Mesendoderm (in vitro differentiated cells): ENCODE results near the gene CPA4.

ENCODE experiments used
- DNase-seq: peaks from one replicate; pipeline ENCODE4 v3.0.0; 2013
- H2AK5ac ChIP-seq: 2 replicates; pipeline ENCODE4 v1.6.1; 2013; ENCODE audit warnings: low read length, inconsistent platforms
- H2BK120ac ChIP-seq: 2 replicates; pipeline ENCODE4 v1.6.1; 2013; ENCODE audit warnings: low read depth, mild to moderate bottlenecking, low read length, moderate library complexity, mixed read lengths
- H2BK15ac ChIP-seq: replicated peaks from 2 replicates; pipeline ENCODE4 v1.6.1; 2013; ENCODE audit warnings: low read depth, mild to moderate bottlenecking, moderate library complexity
- H2BK5ac ChIP-seq: 2 replicates; pipeline ENCODE4 v1.6.1; 2013; ENCODE audit warnings: low read length, inconsistent platforms
- H3K18ac ChIP-seq: 2 replicates; pipeline ENCODE4 v1.6.1; 2013; ENCODE audit warnings: mild to moderate bottlenecking, low read length, mixed read lengths
- H3K23ac ChIP-seq: one replicate; pipeline ENCODE4 v1.6.1; 2013; ENCODE audit warnings: low read length
- H3K27ac ChIP-seq: 2 replicates; pipeline ENCODE4 v1.5.1; 2013; ENCODE audit warnings: low read depth, mild to moderate bottlenecking, inconsistent platforms, low read length, moderate library complexity
- H3K27me3 ChIP-seq: 2 replicates; pipeline ENCODE4 v1.6.1; 2013; ENCODE audit warnings: low read length, control low read depth, mild to moderate bottlenecking, inconsistent platforms; ENCODE audit not compliant: insufficient read depth, poor library complexity
- H3K36me3 ChIP-seq: 2 replicates; pipeline ENCODE4 v1.6.1; 2013; ENCODE audit warnings: low read length, inconsistent platforms; ENCODE audit not compliant: control insufficient read depth, insufficient read depth
- H3K4ac ChIP-seq: one replicate; pipeline ENCODE4 v1.6.1; 2013; ENCODE audit warnings: low read depth, mild to moderate bottlenecking, low read length, moderate library complexity
- H3K4me1 ChIP-seq: 2 replicates; pipeline ENCODE4 v1.6.1; 2013; ENCODE audit warnings: low read depth, low read length, inconsistent platforms; ENCODE audit not compliant: control insufficient read depth
- H3K4me2 ChIP-seq: 2 replicates; pipeline ENCODE4 v1.6.1; 2013; ENCODE audit warnings: low read length
- H3K4me3 ChIP-seq: 2 replicates; pipeline ENCODE4 v1.5.1; 2013; ENCODE audit warnings: mild to moderate bottlenecking, low read length
- H3K56ac ChIP-seq: one replicate; pipeline ENCODE4 v1.6.1; 2013; ENCODE audit warnings: low read length
- H3K79me1 ChIP-seq: 2 replicates; pipeline ENCODE4 v1.6.1; 2013; ENCODE audit warnings: low read length, inconsistent platforms
- H3K79me2 ChIP-seq: 2 replicates; pipeline ENCODE4 v1.6.1; 2013; ENCODE audit warnings: mild to moderate bottlenecking, low read length; ENCODE audit not compliant: control insufficient read depth, insufficient read depth
- H3K9ac ChIP-seq: 2 replicates; pipeline ENCODE4 v1.6.1; 2013; ENCODE audit warnings: low read length, inconsistent platforms
- H4K5ac ChIP-seq: one replicate; pipeline ENCODE4 v1.6.1; 2013; ENCODE audit warnings: low read length
- H4K8ac ChIP-seq: one replicate; pipeline ENCODE4 v1.6.1; 2013; ENCODE audit warnings: low read depth, mild to moderate bottlenecking, control low read depth, low read length, moderate library complexity
- WGBS: extraction: QIAGEN DNeasy Blood & Tissue Kit; methylation state at CpG from one replicate; pipeline ENCODE4 v1.1.7; 2013; ENCODE audit warnings: low lambda C conversion rate, missing lambda C conversion rate; ENCODE audit not compliant: insufficient coverage; ENCODE audit errors: extremely low coverage; 5-methylcytosine and 5-hydroxymethylcytosine counted together

The CPA4 gene

DNA sequence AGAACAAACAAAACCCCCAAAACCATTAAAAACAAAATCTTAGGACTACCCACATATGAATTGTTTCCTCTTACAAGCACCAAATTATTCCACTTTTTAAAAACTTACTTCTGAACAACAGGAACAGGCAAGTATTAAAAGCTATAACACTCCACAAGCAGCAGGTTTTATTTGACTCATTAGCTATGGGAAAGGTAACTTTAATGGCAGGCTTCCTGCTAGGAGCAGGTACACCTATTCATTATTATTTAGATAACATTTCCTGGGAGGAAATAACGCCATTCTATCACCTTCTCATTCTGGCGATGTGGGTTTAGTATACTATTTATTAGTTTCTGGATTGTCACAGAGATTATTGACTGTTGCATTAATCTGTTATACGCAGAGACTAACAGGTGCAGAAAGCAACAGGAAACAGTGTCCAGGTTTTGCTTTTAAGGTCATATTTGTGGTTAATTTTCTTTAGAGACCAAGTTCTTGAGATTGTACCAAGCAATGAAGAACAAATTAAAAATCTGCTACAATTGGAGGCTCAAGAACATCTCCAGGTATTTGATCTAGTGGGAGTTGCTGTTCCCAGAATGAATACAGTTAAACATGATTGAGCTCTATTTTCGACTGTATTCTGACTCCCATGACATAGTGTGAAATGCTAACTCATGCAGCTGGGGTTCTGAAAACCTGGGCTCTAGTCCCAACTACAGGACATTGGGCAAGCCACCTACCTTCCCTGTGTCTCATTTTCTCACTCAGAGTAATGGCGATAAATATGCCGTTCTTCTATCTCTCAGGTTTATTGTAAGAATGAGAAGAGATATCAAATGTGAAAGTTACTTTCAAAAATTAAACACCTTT is 24.3 kb upstream of the CPA4 start:
- WGBS: no CpG with 5 or more reads among the region's 6 CpGs
- H3K4me3 ChIP-seq: no peak overlapping the region
- H4K8ac ChIP-seq: no peak overlapping the region
- H3K36me3 ChIP-seq: no peaks in the 10 kb centered on the region
- no peak overlapping the region for H2BK15ac ChIP-seq
- no peak for DNase-seq
- H3K27me3 ChIP-seq: no peaks in the 10 kb centered on the region
- H3K79me1 ChIP-seq: no peaks in the 10 kb centered on the region
- no peak overlapping the region for H4K5ac ChIP-seq
- no peak overlapping the region for H3K23ac ChIP-seq
- no peak overlapping the region for H3K56ac ChIP-seq
- peaks cover 9% of the 10 kb centered on the region for H3K4me1 ChIP-seq
- no peak overlapping the region for H2AK5ac ChIP-seq
- H2BK120ac ChIP-seq: no peak overlapping the region
- H3K4ac ChIP-seq: no peak overlapping the region
- H3K27ac ChIP-seq: no peak overlapping the region
- H3K9ac ChIP-seq: no peak overlapping the region
- no peaks in the 10 kb centered on the region for H3K79me2 ChIP-seq
- no peak overlapping the region for H2BK5ac ChIP-seq
- no peak overlapping the region for H3K18ac ChIP-seq
- H3K4me2 ChIP-seq: no peak overlapping the region

DNA sequence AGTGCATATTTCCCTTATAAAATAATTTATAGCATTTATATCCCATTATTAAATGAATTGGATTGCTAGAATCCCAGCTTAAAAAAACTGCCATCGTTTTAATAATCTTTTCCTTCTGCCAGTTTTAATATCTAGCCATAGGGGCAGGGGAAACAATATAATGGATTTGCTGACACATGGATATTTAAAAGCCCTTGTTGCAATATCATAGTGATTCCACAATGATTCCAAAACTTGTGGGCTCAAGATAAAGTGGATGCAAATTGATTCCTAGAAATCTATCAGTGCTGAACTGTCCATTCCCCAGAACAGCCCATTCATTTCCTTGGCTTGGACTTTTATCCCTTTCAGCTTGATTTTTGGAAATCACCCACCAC is 23.7 kb upstream of the CPA4 start:
- Histone ChIP-seq H3K4me2 (no peak overlapping the region), H2BK5ac (no peak overlapping the region), H2BK120ac (no peak overlapping the region), H2BK15ac (no peak overlapping the region), H3K79me2 (no peaks in the 10 kb centered on the region), H3K4ac (no peak overlapping the region), H3K27me3 (no peaks in the 10 kb centered on the region), H3K36me3 (no peaks in the 10 kb centered on the region), H2AK5ac (no peak overlapping the region), H3K56ac (no peak overlapping the region), H4K8ac (no peak overlapping the region), H3K9ac (no peak overlapping the region), H3K23ac (no peak overlapping the region), H3K79me1 (no peaks in the 10 kb centered on the region), H3K4me3 (no peak overlapping the region), H3K4me1 (peaks cover 11% of the 10 kb centered on the region), H3K27ac (no peak overlapping the region), H3K18ac (no peak overlapping the region), H4K5ac (no peak overlapping the region)
- no peak for DNase-seq
- no CpG with 5 or more reads among the region's 1 CpG for WGBS

DNA sequence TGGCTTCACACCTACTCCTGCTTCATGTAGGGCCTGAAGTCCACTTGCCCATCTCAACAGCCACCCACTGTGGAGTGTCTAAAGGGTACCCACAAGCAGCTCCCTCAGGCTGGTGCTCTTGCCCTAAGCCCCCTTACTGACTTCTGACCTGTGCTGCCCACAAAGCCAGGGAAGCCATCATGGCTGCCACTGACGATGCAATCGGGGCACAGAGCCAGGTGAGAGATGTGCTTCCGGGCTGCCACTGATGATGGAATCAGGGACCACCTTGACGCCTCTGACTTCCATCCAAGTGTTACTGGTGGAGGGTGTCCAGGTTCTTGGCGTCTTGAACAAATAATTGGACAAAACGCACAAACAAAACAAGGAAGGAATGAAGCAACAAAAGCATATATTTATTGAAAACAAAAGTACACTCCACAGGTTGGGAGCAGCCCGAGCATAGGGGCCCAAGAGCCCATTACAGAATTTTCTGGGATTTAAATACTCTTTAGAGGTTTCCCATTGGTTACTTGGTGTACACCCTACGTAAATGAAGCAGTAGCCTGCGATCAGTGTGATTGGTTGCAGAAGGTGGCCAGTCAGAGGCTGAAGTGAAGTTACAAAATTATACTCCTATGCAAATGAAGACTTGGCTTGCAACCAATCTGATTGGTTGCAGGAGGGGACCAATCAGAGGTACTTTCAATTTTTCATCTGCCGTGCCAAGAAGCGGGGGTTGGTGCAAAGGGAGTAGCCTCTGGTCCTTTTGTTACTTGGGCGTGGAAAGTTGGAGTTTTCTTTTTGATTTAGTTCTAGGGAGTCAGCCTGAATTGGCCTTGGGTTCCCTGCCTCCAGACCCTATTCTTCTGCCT is 21.8 kb upstream of the CPA4 start:
- H3K4ac ChIP-seq: no peak overlapping the region
- no peaks in the 10 kb centered on the region for H3K79me1 ChIP-seq
- no peaks in the 10 kb centered on the region for H3K36me3 ChIP-seq
- H3K79me2 ChIP-seq: no peaks in the 10 kb centered on the region
- H2BK120ac ChIP-seq: no peak overlapping the region
- H2BK15ac ChIP-seq: no peak overlapping the region
- no peak overlapping the region for H3K23ac ChIP-seq
- H2BK5ac ChIP-seq: no peak overlapping the region
- H3K27me3 ChIP-seq: no peaks in the 10 kb centered on the region
- DNase-seq: no peak
- no peak overlapping the region for H2AK5ac ChIP-seq
- H3K9ac ChIP-seq: no peak overlapping the region
- H3K56ac ChIP-seq: no peak overlapping the region
- no peak overlapping the region for H4K5ac ChIP-seq
- no peak overlapping the region for H3K4me2 ChIP-seq
- H4K8ac ChIP-seq: no peak overlapping the region
- H3K18ac ChIP-seq: no peak overlapping the region
- no peak overlapping the region for H3K4me3 ChIP-seq
- peaks cover 12% of the 10 kb centered on the region for H3K4me1 ChIP-seq
- no peak overlapping the region for H3K27ac ChIP-seq
- no CpG with 5 or more reads among the region's 12 CpGs for WGBS

DNA sequence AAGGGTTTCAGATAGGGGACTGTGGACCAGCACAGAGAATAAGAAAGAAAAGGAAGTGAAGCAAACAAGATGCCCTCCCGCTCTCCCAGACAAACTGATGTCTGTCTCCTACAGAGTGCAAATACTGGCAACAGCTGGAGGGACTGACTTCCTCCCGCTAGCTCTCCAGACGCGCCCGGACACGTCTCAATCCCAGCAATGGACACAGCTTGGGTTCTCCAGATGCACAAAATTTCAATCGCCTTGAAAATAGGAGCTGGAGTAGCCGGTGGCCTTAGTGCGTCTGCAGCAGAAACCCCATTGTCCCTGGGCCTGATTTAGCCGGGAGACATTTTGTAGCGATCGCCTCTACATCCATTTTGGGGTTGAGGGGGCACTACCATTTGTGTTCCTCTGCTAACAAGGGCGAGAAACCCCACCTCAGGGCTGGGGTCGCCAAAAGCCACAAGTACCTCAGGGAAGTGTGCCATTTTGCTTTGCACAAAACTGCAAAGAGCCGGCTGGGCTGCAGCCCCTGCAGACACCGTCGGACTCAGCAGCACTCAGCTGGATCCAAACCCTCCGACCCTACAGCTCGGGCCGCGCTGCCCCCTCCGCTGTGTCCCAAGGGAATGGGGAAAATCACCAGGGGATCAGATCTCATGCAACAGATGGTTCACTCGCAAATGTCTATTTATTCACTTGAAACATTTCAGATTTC is 20.4 kb upstream of the CPA4 start:
- Histone ChIP-seq H2AK5ac (no peak overlapping the region), H3K4me2 (no peak overlapping the region), H3K27ac (peak overlapping the region; percentile 92), H2BK15ac (no peak overlapping the region), H3K56ac (peak overlapping the region; percentile 92), H3K79me2 (no peaks in the 10 kb centered on the region), H3K27me3 (no peaks in the 10 kb centered on the region), H4K8ac (peak overlapping the region; percentile 97), H3K4ac (peak overlapping the region; percentile 83), H3K9ac (peak overlapping the region; percentile 75), H3K4me1 (peaks cover 12% of the 10 kb centered on the region), H3K4me3 (no peak overlapping the region), H3K23ac (no peak overlapping the region), H3K36me3 (no peaks in the 10 kb centered on the region), H2BK120ac (peak overlapping the region; percentile 91), H3K79me1 (no peaks in the 10 kb centered on the region), H3K18ac (peak overlapping the region; percentile 89), H2BK5ac (peak overlapping the region; percentile 23), H4K5ac (peak overlapping the region; percentile 54)
- no peak for DNase-seq
- WGBS: no CpG with 5 or more reads among the region's 23 CpGs

DNA sequence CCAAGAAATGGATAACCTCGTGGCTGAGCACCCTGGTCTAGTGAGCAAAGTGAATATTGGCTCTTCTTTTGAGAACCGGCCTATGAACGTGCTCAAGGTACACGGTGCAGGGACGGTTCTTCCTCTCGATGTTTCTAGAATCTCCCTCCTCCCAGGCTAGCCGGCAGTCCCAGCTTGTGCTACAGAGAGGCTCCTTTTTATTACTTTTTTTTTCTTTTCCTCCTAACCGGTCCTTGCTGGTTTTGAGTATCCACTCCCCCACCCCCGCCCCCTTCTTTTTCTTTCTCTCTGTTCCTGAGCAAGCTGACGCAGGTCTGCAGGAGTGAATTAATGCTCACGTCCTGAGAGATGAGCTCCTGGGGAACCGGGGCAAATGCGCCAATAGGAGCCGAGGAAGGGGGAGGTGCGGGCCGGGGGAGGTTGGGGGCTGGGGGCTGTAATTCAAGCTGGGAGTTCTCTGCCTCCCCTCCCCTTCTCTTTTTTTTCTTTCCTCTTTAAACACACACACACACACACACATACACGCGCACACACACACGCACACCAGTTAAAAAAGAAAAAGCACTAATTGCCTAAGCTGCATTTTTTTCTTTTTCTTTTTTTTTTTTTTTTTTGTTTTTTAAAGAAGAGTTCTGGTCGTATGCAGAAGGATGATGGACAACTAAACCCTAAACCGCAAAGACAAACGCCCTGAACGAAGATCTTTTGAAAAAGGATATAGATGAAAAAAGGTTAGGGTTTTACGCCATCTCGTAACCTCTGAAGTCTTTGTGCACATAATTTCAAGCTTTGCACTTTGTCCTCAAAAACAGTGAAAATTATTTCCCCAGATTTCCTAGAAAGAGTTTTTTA is 19.7 kb upstream of the CPA4 start:
- no peaks in the 10 kb centered on the region for H3K27me3 ChIP-seq
- H3K9ac ChIP-seq: peak overlapping the region; percentile 75
- H3K4me2 ChIP-seq: peak overlapping the region; percentile 11
- no peaks in the 10 kb centered on the region for H3K79me1 ChIP-seq
- peak overlapping the region; percentile 54 for H4K5ac ChIP-seq
- no peak overlapping the region for H4K8ac ChIP-seq
- H2AK5ac ChIP-seq: no peak overlapping the region
- no CpG with 5 or more reads among the region's 25 CpGs for WGBS
- H3K23ac ChIP-seq: no peak overlapping the region
- H3K27ac ChIP-seq: peak overlapping the region; percentile 92
- peak; percentile 99 for DNase-seq
- peak overlapping the region; percentile 92 for H3K56ac ChIP-seq
- H3K36me3 ChIP-seq: no peaks in the 10 kb centered on the region
- H3K4me1 ChIP-seq: peaks cover 12% of the 10 kb centered on the region
- peak overlapping the region; percentile 83 for H3K4ac ChIP-seq
- H3K18ac ChIP-seq: peak overlapping the region; percentile 89
- H3K79me2 ChIP-seq: no peaks in the 10 kb centered on the region
- peak overlapping the region; percentile 91 for H2BK120ac ChIP-seq
- H2BK15ac ChIP-seq: no peak overlapping the region
- no peak overlapping the region for H3K4me3 ChIP-seq
- H2BK5ac ChIP-seq: peak overlapping the region; percentile 23
